Endothelial cell of umbilical vein (primary cell): Measurements from ENCODE around the gene CREM. TPM values are rescaled to one million over a fixed set of nuclear protein-coding genes. Genes with fewer than 3 reads are reported as not detected.
"Not testable (repeated sequence)": the region's sequence is repeated elsewhere in the genome, so short reads cannot be mapped to it uniquely, and the experiment has no call there.

ENCODE experiments used
- BruUV-seq: library from RNA; stranded (reverse); fragments of 400-500 nt; replicated peaks from 2 replicates; lab custom pipeline; 2021; lab: Mats Ljungman, UMichigan
- CTCF ChIA-PET: fragments of 300-600, 350-600 bp; sonication (Branson Sonifier 250); formaldehyde crosslinking; loops from one replicate; lab custom pipeline; 2021; ENCODE audit warnings: antibody characterized with exemption, inconsistent platforms; lab: Charles Lee
- POLR2A ChIA-PET: fragments of 300-600, 350-600 bp; sonication (Branson Sonifier 250); formaldehyde crosslinking; loops from one replicate; lab custom pipeline; 2021; ENCODE audit warnings: antibody characterized with exemption, inconsistent platforms; lab: Charles Lee
- DNase-seq: peaks from one replicate; pipeline ENCODE4 v3.0.0-alpha.2; 2011; ENCODE audit warnings: low read depth, low spot score
- FAIRE-seq: peaks from 2 replicates; lab custom pipeline; 2011; peaks lifted over from hg19 to GRCh38; lab: Jason Lieb, UNC
- H2AFZ ChIP-seq: 2 replicates; pipeline ENCODE4 v1.6.0; 2012; ENCODE audit warnings: low read depth, low read length, control low read depth, inconsistent platforms
- H3K27ac ChIP-seq: 2 replicates; pipeline ENCODE4 v1.5.1; 2011; ENCODE audit warnings: low read depth, mild to moderate bottlenecking, control low read depth, low read length, moderate library complexity; ENCODE audit not compliant: insufficient read depth
- H3K27me3 ChIP-seq, 2 experiments: 2 replicates each; pipeline versions ENCODE4 v1.6.0 to v1.6.1; 2011; ENCODE audit warnings: low read length in 2 of 2, mixed read lengths in 1 of 2; ENCODE audit not compliant: control insufficient read depth in 2 of 2, insufficient read depth in 2 of 2
- H3K36me3 ChIP-seq, 2 experiments: 2 replicates in 1 of 2; 3 replicates in 1 of 2; pipeline ENCODE4 v1.5.1; 2011; ENCODE audit warnings: low read length in 2 of 2, mild to moderate bottlenecking in 1 of 2, moderate library complexity in 1 of 2; ENCODE audit not compliant: control insufficient read depth in 2 of 2, insufficient read depth in 2 of 2; ENCODE audit errors: extremely low read depth in 1 of 2
- H3K4me1 ChIP-seq: 3 replicates; pipeline ENCODE4 v1.5.1; 2011; ENCODE audit warnings: mild to moderate bottlenecking, low read length; ENCODE audit not compliant: control insufficient read depth, insufficient read depth; ENCODE audit errors: extremely low read depth
- H3K4me2 ChIP-seq: 2 replicates; pipeline ENCODE4 v1.6.1; 2011; ENCODE audit warnings: low read length, control low read depth, mixed read lengths; ENCODE audit not compliant: insufficient read depth
- H3K4me3 ChIP-seq, 3 experiments: fragments of 200-600 bp in 1 of 3; sonication (generic), shearing (Covaris generic) in 1 of 3; replicated peaks in 1 of 3; 2 replicates each; pipeline ENCODE4 v1.5.1; 2011 to 2016; ENCODE audit warnings: control low read depth in 3 of 3, low read length in 3 of 3, mild to moderate bottlenecking in 2 of 3, inconsistent platforms in 1 of 3, low read depth in 1 of 3, moderate library complexity in 1 of 3; ENCODE audit not compliant: insufficient read depth in 1 of 3
- H3K79me2 ChIP-seq: 2 replicates; pipeline ENCODE4 v1.6.0; 2012; ENCODE audit warnings: low read length, inconsistent platforms; ENCODE audit not compliant: control insufficient read depth, insufficient read depth
- H3K9ac ChIP-seq: replicated peaks from 2 replicates; pipeline ENCODE3; 2011; ENCODE audit warnings: low read length, control low read depth; ENCODE audit not compliant: insufficient read depth; ENCODE audit errors: extremely low read depth
- H3K9me1 ChIP-seq: replicated peaks from 3 replicates; pipeline ENCODE4 v1.6.0; 2011; ENCODE audit warnings: mild to moderate bottlenecking, low read length; ENCODE audit not compliant: control insufficient read depth, insufficient read depth; ENCODE audit errors: extremely low read depth
- H3K9me3 ChIP-seq: replicated peaks from 2 replicates; pipeline ENCODE4 v1.5.1; 2012; ENCODE audit warnings: low read length, inconsistent platforms; ENCODE audit not compliant: control insufficient read depth, insufficient read depth
- H4K20me1 ChIP-seq: replicated peaks from 2 replicates; pipeline ENCODE3; 2011; ENCODE audit warnings: mild to moderate bottlenecking, low read length; ENCODE audit not compliant: control insufficient read depth, insufficient read depth; ENCODE audit errors: extremely low read depth
- CTCF ChIP-seq, 2 donors: IDR thresholded peaks; 1 replicate in 1 of 2; 2 replicates in 1 of 2; pipeline ENCODE4 v1.5.1; 2011; ENCODE audit warnings: low read length in 2 of 2, mild to moderate bottlenecking in 2 of 2, moderate library complexity in 2 of 2, control low read depth in 1 of 2, inconsistent platforms in 1 of 2, low read depth in 1 of 2; ENCODE audit not compliant: insufficient read depth in 1 of 2; ENCODE audit errors: extremely low read depth in 1 of 2
- EZH2 ChIP-seq: IDR thresholded peaks from 2 replicates; pipeline ENCODE4 v1.6.1; 2012; ENCODE audit warnings: borderline replicate concordance, low read depth, mild to moderate bottlenecking, moderate library complexity, low read length, inconsistent platforms; ENCODE audit not compliant: severe bottlenecking
- FOS ChIP-seq: IDR thresholded peaks from 2 replicates; pipeline ENCODE4 v1.6.1; 2011; ENCODE audit warnings: mild to moderate bottlenecking, low read length, moderate library complexity, borderline replicate concordance; ENCODE audit not compliant: insufficient read depth
- GATA2 ChIP-seq: IDR thresholded peaks from 2 replicates; pipeline ENCODE4 v1.7.0; 2011; ENCODE audit warnings: low read depth, mild to moderate bottlenecking, moderate library complexity, mixed read lengths, low read length; ENCODE audit not compliant: insufficient read length, insufficient read depth
- JUN ChIP-seq: IDR thresholded peaks from 2 replicates; pipeline ENCODE4 v1.6.1; 2011; ENCODE audit warnings: borderline replicate concordance, low read depth; ENCODE audit not compliant: insufficient read length, insufficient read depth
- MAX ChIP-seq: IDR thresholded peaks from 2 replicates; pipeline ENCODE4 v1.6.1; 2011; ENCODE audit not compliant: insufficient read depth, insufficient read length
- MYC ChIP-seq: IDR thresholded peaks from one replicate; pipeline ENCODE4 v1.6.1; 2011; ENCODE audit warnings: mild to moderate bottlenecking, low read depth, low read length
- POLR2A ChIP-seq: IDR thresholded peaks from 2 replicates; pipeline ENCODE4 v1.6.1; 2012; ENCODE audit warnings: low read depth, mild to moderate bottlenecking, control low read depth, low read length
- POLR2AphosphoS5 ChIP-seq: IDR thresholded peaks from 2 replicates; pipeline ENCODE4 v1.6.1; 2012; ENCODE audit warnings: low read depth, mild to moderate bottlenecking, control low read depth, low read length, moderate library complexity; ENCODE audit not compliant: insufficient read depth
- dilution Hi-C: fragments of 300-500 bp; cut with MboI; formaldehyde crosslinking; loops from one replicate; pipeline ENCODE4 v1.15.0; 2019; ENCODE audit warnings: low sequenced_read_pairs; ENCODE audit not compliant: extremely low pct_ligation_motif_present
- intact Hi-C: fragments of 100-400 bp; cut with micrococcal nuclease; formaldehyde crosslinking; loops from one replicate; pipeline ENCODE4 v1.10.0; 2022
- polyA plus RNA-seq, 4 experiments: library from polyadenylated mRNA; depleted of rRNA in 3 of 4; stranded (reverse) in 3 of 4; unstranded in 1 of 4; fragments of >200 nt; gene quantifications; 2 replicates each; pipeline versions ENCODE4 v1.2.1 to v1.2.3, GENCODE V29; 2011 to 2012; ENCODE audit warnings: missing spikeins in 1 of 4
- total RNA-seq: library from RNA; stranded (reverse); gene quantifications from 2 replicates; pipeline ENCODE4 v1.2.3, GENCODE V29; 2021

CREM gene
- total and polyA plus RNA-seq, 2 donors (not counting 3 experiments of a cell fraction or from before 2014, with no cell fraction given), result 35.5 to 39.8 TPM

GRCh38 chr10:35216956-35217355, 90.3 kb downstream of the CREM start:
- H3K9me1 ChIP-seq, DNase-seq, BruUV-seq, FAIRE-seq, H3K79me2 ChIP-seq, POLR2A ChIA-PET, H3K9me3 ChIP-seq, H3K4me3 ChIP-seq, H3K27me3 ChIP-seq, H3K9ac ChIP-seq, H3K36me3 ChIP-seq, H3K4me2 ChIP-seq, H2AFZ ChIP-seq, H4K20me1 ChIP-seq, H3K4me1 ChIP-seq, H3K27ac ChIP-seq: not testable (repeated sequence)
- intact Hi-C loops, result loop anchor here (5.0 to 10.0 kb wide), 2 partner anchors 402 to 550 kb away; partner anchors contain the start of gene PARD3
- dilution Hi-C loops, result loop anchor here (25.0 kb wide), 1 partner anchor 105 kb away; no protein-coding TSS in a partner anchor
- CTCF ChIA-PET, result interaction anchor here (0.6 to 7.4 kb wide), 22 partner anchors 8 to 1664 kb away, joined by 3 to 103 read pairs (median 5); partner anchors contain the start of gene CREM

- BruUV-seq, result no TSS peak
- no peak overlapping the region for H3K4me2 ChIP-seq
- no peak overlapping the region for H3K4me3 ChIP-seq
- no peaks in the 10 kb centered on the region for H3K9me1 ChIP-seq
- no peak overlapping the region for H2AFZ ChIP-seq
- no peaks in the 10 kb centered on the region for H3K9me3 ChIP-seq
- intact Hi-C loops, result loop anchor here (5.0 to 10.0 kb wide), 2 partner anchors 403 to 550 kb away; partner anchors contain the start of gene PARD3
- H4K20me1 ChIP-seq, result no peaks in the 10 kb centered on the region
- no peaks in the 10 kb centered on the region for H3K27me3 ChIP-seq
- ChIA-PET POLR2A (no interaction called here), CTCF (interaction anchor here (1.1 to 7.4 kb wide), 20 partner anchors 8 to 1663 kb away, joined by 3 to 103 read pairs (median 6); partner anchors contain the start of gene CREM)
- no peak overlapping the region for H3K9ac ChIP-seq
- FAIRE-seq (no peak), DNase-seq (no peak)
- no peaks in the 10 kb centered on the region for H3K36me3 ChIP-seq
- dilution Hi-C loops, result loop anchor here (25.0 kb wide), 1 partner anchor 105 kb away; no protein-coding TSS in a partner anchor
- no peak overlapping the region for H3K27ac ChIP-seq
- H3K4me1 ChIP-seq, result peaks cover 3% of the 10 kb centered on the region
- H3K79me2 ChIP-seq, result no peaks in the 10 kb centered on the region
- TF ChIP-seq MAX (no peak), GATA2 (no peak), CTCF (IDR thresholded peaks at IDR 0.05; ENCODE audit: extremely low read depth in 1 of 2, insufficient read depth in 1 of 2, low read depth in 1 of 2, low read length in 2 of 2) (no peak), POLR2AphosphoS5 (no peak), MYC (no peak), FOS (no peak), EZH2 (no peak), POLR2A (no peak), JUN (no peak)
Observed at GRCh38 chr10:35217455-35217854, 90.8 kb downstream of the CREM start.
